CD4-positive, alpha-beta T cell (primary cell): ENCODE data around the gene AGT. TPM values are rescaled to one million over a fixed set of nuclear protein-coding genes. Genes with fewer than 3 reads are reported as not detected.

Experiments used
- ATAC-seq: fragments of 200-7000 bp; cut with Tn5 transposase; one replicate; pipeline ENCODE4 v1.10.0; 2022; ENCODE audit warnings: mild to moderate bottlenecking; ENCODE audit not compliant: poor library complexity
- CTCF ChIA-PET: fragments of 350-600 bp; sonication (Branson Sonifier 250); formaldehyde crosslinking; loops from one replicate; lab custom pipeline; 2021; ENCODE audit warnings: antibody characterized with exemption, inconsistent platforms; lab: Charles Lee
- POLR2A ChIA-PET: fragments of 350-600 bp; sonication (Branson Sonifier 250); formaldehyde crosslinking; loops from one replicate; lab custom pipeline; 2021; ENCODE audit warnings: antibody characterized with exemption, inconsistent platforms; lab: Charles Lee
- DNase-seq, 14 experiments: peaks; one replicate each; pipeline ENCODE4 v3.0.0-alpha.2; 2013 to 2020; ENCODE audit warnings: mixed read lengths in 2 of 14
- H3K27ac ChIP-seq, 2 donors: one replicate each; pipeline versions ENCODE4 v1.5.1 to v1.7.0; 2013; ENCODE audit warnings: low read length in 2 of 2, low read depth in 1 of 2, mild to moderate bottlenecking in 1 of 2
- H3K27me3 ChIP-seq, 2 experiments: 1 replicate in 1 of 2; 2 replicates in 1 of 2; pipeline versions ENCODE4 v1.6.1 to v1.7.0; 2013; ENCODE audit warnings: low read length in 2 of 2, control low read depth in 1 of 2, mild to moderate bottlenecking in 1 of 2, moderate library complexity in 1 of 2; ENCODE audit not compliant: insufficient read depth in 2 of 2, control insufficient read depth in 1 of 2
- H3K36me3 ChIP-seq: one replicate; pipeline ENCODE4 v1.6.1; 2013; ENCODE audit warnings: low read length, control low read depth; ENCODE audit not compliant: insufficient read depth
- H3K4me1 ChIP-seq: one replicate; pipeline ENCODE4 v1.6.1; 2013; ENCODE audit warnings: low read length, control low read depth; ENCODE audit not compliant: insufficient read depth
- H3K4me3 ChIP-seq: one replicate; pipeline ENCODE4 v1.5.1; 2013; ENCODE audit warnings: mild to moderate bottlenecking, low read length, moderate library complexity
- H3K9me3 ChIP-seq, 2 experiments: 1 replicate in 1 of 2; 2 replicates in 1 of 2; pipeline versions ENCODE4 v1.6.1 to v1.7.0; 2013; ENCODE audit warnings: low read length in 2 of 2, mild to moderate bottlenecking in 2 of 2, control low read depth in 1 of 2, moderate library complexity in 1 of 2; ENCODE audit not compliant: control insufficient read depth in 1 of 2, insufficient read depth in 1 of 2
- H3K27ac Mint-ChIP-seq: one replicate; pipeline ENCODE4 v1.8.0; 2020; ENCODE audit warnings: mixed read lengths
- H3K27me3 Mint-ChIP-seq: one replicate; pipeline ENCODE4 v1.8.0; 2021; ENCODE audit warnings: mixed read lengths
- H3K36me3 Mint-ChIP-seq: one replicate; pipeline ENCODE4 v1.8.0; 2021; ENCODE audit warnings: low read depth, mixed read lengths
- H3K4me1 Mint-ChIP-seq: one replicate; pipeline ENCODE4 v1.8.0; 2021; ENCODE audit warnings: low read depth, mixed read lengths
- H3K4me3 Mint-ChIP-seq: one replicate; pipeline ENCODE4 v1.8.0; 2020; ENCODE audit warnings: mild to moderate bottlenecking, mixed read lengths
- H3K9me3 Mint-ChIP-seq: one replicate; pipeline ENCODE4 v1.8.0; 2020; ENCODE audit warnings: mixed read lengths
- intact Hi-C, 2 experiments: fragments of 100-400 bp; cut with DNase I in 1 of 2; cut with micrococcal nuclease in 1 of 2; formaldehyde crosslinking; loops; one replicate each; pipeline versions ENCODE4 v1.15.1 to v1.9.0; 2023 to 2025; cut with DNase I, micrococcal nuclease
- polyA plus RNA-seq, 2 donors: library from polyadenylated mRNA; unstranded; fragments of 120-200 nt; gene quantifications; one replicate each; pipeline ENCODE4 v1.2.1, GENCODE V29; 2013
- total RNA-seq, 174 experiments: library from RNA in 2 of 174; stranded (reverse) in 2 of 174; gene quantifications; one replicate each; pipeline ENCODE4 v1.2.3 and lab custom pipeline; 2021 to 2026
- TF ChIP-seq, protein P1 (sequence below): fragments of 200-600 bp; IDR thresholded peaks from one replicate; pipeline ENCODE4 v1.8.0; 2022; ENCODE audit warnings: antibody characterized with exemption, mild to moderate bottlenecking

AGT gene
- total RNA-seq: not detected
- not detected for polyA plus RNA-seq (2013, experiment 1 of 2)
- polyA plus RNA-seq (2013, experiment 2 of 2): 0.37 TPM
- 0 to 0.28 (median 0) reads per million in 172 experiments for total RNA-seq (lab: John Stamatoyannopoulos, UW)

DNA sequence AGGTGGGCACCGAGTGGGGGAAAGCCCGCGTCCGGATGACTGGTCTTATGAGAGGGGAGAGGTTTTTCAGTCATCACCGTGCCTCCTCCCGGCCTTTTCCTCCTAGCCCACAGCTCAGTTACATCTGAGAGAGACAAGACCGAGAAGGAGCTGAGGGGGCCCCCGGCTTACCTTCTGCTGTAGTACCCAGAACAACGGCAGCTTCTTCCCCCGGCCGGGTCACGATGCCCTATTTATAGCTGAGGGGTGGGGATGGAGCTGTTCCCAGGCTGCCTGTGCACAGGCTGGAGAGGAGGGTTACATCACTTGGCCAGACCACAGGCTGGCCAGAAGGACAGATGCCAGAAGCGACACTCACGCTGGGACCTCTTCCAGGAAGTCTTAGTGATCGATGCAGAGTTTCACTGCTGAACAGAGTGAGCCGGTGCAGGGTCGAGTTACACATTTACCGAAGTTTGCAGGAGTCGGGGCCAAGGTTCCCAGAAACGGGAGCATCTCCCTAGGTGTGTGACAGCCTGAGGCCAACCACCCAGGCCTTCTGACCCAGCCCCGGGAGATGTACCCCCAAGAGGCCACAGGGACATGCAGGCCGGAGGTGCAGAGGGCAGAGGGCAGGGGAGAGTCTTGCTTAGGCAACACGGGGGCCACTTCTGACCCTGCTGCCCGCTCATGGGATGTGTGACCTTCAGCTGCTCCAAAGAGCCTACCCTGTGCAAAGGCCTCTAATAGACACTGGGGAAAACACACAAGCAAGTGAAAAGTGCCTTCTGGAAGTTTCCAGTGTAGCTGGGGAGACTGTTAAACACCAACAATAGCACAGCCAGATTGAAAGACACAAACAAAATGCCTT lies at the start of gene AGT:
AGT (minus strand) TSS at position 208 of the 850 bp plus-strand sequence. CDS start 3,299 bp downstream, outside the sequence.
- Histone ChIP-seq H3K4me1 (no peaks in the 10 kb centered on the region), H3K9me3 (no peaks in the 10 kb centered on the region), H3K4me3 (no peak within 1 kb of the TSS), H3K36me3 (no peaks in the 10 kb centered on the region), H3K27ac (no peak within 1 kb of the TSS), H3K27me3 (peaks cover 0 to 5% of the 10 kb centered on the region in 2 experiments)
- DNase-seq (no peak), ATAC-seq (no peak)
- H3K4me3 Mint-ChIP-seq: no peak within 1 kb of the TSS
- peaks cover 4% of the 10 kb centered on the region for H3K27me3 Mint-ChIP-seq
- TF ChIP-seq, protein P1, sequence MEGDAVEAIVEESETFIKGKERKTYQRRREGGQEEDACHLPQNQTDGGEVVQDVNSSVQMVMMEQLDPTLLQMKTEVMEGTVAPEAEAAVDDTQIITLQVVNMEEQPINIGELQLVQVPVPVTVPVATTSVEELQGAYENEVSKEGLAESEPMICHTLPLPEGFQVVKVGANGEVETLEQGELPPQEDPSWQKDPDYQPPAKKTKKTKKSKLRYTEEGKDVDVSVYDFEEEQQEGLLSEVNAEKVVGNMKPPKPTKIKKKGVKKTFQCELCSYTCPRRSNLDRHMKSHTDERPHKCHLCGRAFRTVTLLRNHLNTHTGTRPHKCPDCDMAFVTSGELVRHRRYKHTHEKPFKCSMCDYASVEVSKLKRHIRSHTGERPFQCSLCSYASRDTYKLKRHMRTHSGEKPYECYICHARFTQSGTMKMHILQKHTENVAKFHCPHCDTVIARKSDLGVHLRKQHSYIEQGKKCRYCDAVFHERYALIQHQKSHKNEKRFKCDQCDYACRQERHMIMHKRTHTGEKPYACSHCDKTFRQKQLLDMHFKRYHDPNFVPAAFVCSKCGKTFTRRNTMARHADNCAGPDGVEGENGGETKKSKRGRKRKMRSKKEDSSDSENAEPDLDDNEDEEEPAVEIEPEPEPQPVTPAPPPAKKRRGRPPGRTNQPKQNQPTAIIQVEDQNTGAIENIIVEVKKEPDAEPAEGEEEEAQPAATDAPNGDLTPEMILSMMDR: no peak
- ChIA-PET CTCF (no interaction called here), POLR2A (no interaction called here)
- H3K9me3 Mint-ChIP-seq: peaks cover 3% of the 10 kb centered on the region
- H3K36me3 Mint-ChIP-seq: no peaks in the 10 kb centered on the region
- H3K27ac Mint-ChIP-seq: no peak within 1 kb of the TSS
- intact Hi-C loops: no loop called here
- no peaks in the 10 kb centered on the region for H3K4me1 Mint-ChIP-seq

DNA sequence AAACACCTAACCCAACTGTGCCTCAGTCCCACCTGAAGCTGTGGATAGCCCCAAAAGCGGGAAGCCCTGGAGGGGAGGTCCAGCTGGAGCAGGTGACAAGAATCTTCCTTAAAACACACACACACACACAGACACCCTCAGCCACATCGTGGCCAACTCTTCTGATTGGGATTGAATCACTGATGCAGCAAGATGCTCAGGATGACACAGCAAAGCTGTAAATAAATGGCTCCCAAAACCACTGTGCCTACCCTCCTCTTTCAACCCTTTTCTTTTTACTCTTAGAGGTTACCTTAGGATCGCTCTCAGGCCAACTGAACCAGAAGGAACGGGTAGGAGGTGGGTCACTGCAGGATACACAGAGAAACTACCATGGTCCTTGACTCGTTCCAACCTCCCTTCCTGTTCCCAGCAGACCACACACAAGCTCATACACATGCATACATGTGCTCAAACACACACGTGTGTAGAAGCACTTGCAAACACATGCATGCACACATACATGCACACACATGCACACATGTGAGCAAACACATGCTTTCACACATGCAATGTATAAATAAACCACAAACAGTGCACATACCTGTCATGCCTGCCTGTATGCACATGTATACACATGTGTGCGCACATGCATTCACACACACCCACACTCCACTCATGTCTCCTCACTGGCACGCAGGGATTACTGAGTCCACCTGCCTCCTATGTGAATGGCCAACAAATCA lies 47.7 kb upstream of the AGT start:
- no peak overlapping the region for H3K27ac Mint-ChIP-seq
- ATAC-seq: no peak
- no peak for DNase-seq

DNA sequence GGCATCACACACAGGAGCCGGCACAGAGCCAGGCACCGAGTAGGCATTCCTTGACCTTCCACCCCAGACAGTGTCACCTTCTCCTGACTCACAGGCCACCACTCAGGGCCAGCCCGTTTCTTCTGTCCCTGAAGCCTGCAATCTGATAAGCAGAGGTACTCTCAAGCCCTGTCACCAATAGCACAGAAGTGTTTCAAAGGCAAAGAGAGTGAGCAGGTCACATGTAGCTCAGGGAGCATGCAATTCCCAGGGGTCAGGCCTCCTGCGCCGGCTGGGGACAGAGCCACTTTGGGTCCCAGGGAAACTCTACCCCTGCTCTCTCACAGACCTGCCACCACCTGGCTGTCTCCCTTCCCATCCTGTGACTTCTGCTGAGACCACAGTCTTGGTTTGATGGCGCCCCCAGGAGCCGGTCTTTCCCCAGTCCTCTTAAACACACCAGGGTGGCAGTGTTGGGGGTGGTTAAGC lies 46.5 kb upstream of the AGT start:
- Mint-ChIP-seq H3K27me3 (peaks cover 11% of the 10 kb centered on the region), H3K4me1 (no peaks in the 10 kb centered on the region), H3K4me3 (no peak overlapping the region), H3K9me3 (no peaks in the 10 kb centered on the region), H3K27ac (no peak overlapping the region), H3K36me3 (no peaks in the 10 kb centered on the region)
- H3K27me3 ChIP-seq: peaks cover 0 to 7% of the 10 kb centered on the region in 2 experiments
- H3K4me1 ChIP-seq: no peaks in the 10 kb centered on the region
- ChIA-PET POLR2A (no interaction called here), CTCF (no interaction called here)
- DNase-seq (no peak), ATAC-seq (no peak)
- peaks cover 0 to 4% of the 10 kb centered on the region in 2 experiments for H3K9me3 ChIP-seq
- TF ChIP-seq, protein P1: no peak
- H3K27ac ChIP-seq: no peak overlapping the region
- no peak overlapping the region for H3K4me3 ChIP-seq
- intact Hi-C loops: no loop called here
- no peaks in the 10 kb centered on the region for H3K36me3 ChIP-seq

More for the DNA sequence above, 47.7 kb upstream of the AGT start:
- TF ChIP-seq, protein P1: no peak
- H3K4me1 Mint-ChIP-seq: no peaks in the 10 kb centered on the region
- H3K27me3 Mint-ChIP-seq: peaks cover 11% of the 10 kb centered on the region
- Histone ChIP-seq H3K36me3 (no peaks in the 10 kb centered on the region), H3K4me1 (no peaks in the 10 kb centered on the region), H3K9me3 (peaks cover 0 to 4% of the 10 kb centered on the region in 2 experiments), H3K27ac (no peak overlapping the region), H3K27me3 (peaks cover 0 to 7% of the 10 kb centered on the region in 2 experiments), H3K4me3 (no peak overlapping the region)
- intact Hi-C loops: no loop called here
- CTCF ChIA-PET: no interaction called here
- no peaks in the 10 kb centered on the region for H3K9me3 Mint-ChIP-seq
- no peaks in the 10 kb centered on the region for H3K36me3 Mint-ChIP-seq
- POLR2A ChIA-PET: no interaction called here
- no peak overlapping the region for H3K4me3 Mint-ChIP-seq
